Right renal pelvis (tissue), 4 donors: ENCODE results near the gene SGPL1. TPM values are rescaled to one million over a fixed set of nuclear protein-coding genes. Genes with fewer than 3 reads are reported as not detected.

Experiments used
- DNase-seq, 4 donors: peaks; one replicate each; pipeline ENCODE4 v3.0.0-alpha.2; 2013; ENCODE audit warnings: low read depth in 4 of 4, low spot score in 3 of 4, missing footprints in 1 of 4
- polyA plus RNA-seq, 4 donors: library from polyadenylated mRNA; unstranded; fragments of 120-200 nt; gene quantifications; one replicate each; pipeline ENCODE4 v1.2.1, GENCODE V29; 2013; ENCODE audit not compliant: insufficient read length in 4 of 4

SGPL1 gene
- polyA plus RNA-seq, 4 donors = 52.5 to 59.4 (median 57.2) TPM

DNA sequence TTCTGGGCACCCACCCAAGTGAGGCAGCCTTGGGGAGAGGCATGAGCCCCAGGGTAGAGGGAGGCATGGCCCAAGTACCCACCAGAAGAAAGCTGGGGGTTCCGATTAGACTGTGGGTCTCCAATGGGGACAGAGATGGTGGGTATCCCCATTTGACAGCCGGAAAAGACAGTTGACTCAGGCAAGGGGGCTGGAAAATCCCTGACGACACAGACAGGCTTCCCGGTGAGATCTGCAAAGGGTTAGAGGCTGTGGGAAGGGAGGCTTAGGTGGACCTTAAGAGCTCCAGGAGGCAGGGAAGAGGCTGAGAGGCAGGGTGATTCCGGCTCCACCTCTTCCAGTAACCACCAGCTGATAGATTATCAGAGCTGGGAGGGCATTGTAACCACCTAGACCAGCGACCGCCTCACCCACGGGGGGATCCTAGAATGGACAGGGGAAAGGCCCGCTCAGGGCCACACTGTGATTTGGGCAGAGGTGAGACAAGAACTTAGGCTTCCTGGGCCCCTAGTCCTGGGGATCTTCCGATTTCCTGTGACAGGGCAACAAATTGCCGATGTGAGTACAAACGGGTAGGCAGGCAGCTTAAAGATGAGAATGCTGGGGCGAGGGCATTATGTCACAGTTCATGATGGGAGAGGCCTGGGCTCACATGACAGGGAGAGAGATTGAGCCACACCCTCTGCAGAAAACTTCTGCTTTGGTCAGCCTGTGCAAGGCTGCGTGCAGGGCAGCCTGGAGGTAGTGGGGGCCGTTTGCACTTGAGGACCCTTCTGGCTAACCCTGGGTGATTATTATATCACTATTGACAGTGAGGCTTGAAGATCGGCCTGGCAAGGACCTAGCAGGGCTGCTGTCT is 36.0 kb upstream of the SGPL1 start:
- DNase-seq = no peak

DNA sequence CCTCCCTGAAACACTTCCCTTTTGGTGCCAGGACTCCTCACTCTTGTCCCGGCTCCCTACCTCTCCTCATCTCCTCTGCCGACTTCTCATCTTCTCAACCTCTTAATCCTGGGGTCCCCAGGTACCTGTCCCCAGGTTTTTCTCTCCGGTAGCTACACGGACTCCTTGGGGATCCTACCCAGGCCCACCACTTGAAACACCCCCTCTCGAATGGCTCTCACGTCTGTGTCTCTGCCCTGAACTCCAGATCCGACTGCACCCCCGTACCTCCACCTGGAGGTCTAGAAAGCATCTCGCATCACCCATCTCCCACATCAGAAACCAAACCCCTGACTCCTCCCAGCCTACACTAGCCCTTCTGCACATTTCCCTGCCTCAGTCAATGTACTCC is 35.4 kb upstream of the SGPL1 start:
- DNase-seq = no peak

GRCh38 chr10:70780772-70781171 is 35.0 kb upstream of the SGPL1 start:
- DNase-seq = no peak

- no peak for DNase-seq
Measured at GRCh38 chr10:70781461-70782051, 34.2 kb upstream of the SGPL1 start.

- DNase-seq = no peak
Measured at GRCh38 chr10:70782086-70782745, 33.5 kb upstream of the SGPL1 start.

DNA sequence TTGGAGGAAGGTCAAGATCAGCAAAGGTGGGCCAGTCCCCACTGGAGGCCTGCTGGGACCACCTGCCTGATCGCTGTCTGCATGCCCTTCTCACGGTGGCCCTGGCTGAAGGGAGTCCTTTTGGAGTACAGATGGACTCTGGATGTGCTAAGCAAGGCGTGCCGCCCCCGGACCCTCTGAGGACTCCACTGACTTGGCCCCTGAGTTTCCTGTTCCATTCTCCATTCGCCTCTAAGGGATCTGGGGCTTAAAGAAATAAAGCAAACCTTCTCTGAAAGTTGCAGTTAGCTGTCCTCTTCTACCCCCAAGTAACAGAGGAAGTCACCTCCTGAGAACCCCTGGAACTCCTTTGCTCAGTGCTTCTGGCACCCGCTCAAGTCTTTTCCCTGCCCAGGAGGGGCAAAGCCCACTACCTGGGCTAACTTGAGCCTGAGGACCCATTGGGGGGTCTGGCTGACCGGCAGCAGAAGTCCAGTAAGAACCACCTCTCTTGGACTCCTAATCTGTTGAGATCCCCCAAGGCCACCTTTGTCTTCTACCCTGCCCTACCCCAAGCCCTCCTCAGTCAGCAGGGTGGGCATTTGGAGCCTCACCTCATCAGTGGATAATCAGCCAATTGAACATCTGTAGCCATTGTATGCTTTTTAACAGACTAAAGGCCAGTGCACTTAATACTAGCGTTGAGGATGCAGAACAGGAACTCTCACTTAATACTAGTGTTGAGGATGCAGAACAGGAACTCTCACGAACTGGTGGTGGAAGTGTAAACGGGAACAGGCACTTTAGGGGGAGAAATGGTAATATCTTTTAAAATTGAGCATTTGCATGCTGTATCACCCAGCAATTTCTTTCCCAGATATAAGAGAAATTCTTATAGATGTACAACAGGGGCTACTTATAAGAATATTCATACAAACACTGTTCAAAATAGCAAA is 32.7 kb upstream of the SGPL1 start:
- no peak for DNase-seq

- no peak for DNase-seq
Measured at GRCh38 chr10:70784016-70784415, 31.7 kb upstream of the SGPL1 start.

DNA sequence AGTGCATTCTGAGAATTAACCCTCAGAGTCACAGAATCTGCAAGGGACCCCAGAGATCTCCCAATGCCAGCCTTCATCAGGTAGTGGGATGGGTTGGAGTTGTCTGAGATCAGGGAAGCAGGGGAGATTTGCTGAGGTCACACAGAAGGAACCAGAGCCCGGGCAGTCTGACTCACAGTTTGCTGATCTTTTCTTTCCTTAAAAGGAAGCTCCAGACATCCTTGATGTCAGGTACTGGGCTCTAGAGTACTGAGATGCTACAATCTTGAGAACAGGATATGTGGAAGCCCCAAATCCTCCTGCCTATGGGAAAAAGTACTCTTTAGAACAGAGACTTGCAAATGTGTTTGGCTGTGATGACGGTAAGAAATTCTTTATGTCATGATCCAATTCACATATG is 31.3 kb upstream of the SGPL1 start:
- no peak for DNase-seq

GRCh38 chr10:70785190-70785589 is 30.6 kb upstream of the SGPL1 start, which contains the start of gene TBATA:
TSS of gene TBATA (minus strand) at chr10:70785377. CDS start at chr10:70783379, 1,998 bp downstream.
- DNase-seq = no peak

- no peak for DNase-seq
Measured at GRCh38 chr10:70786799-70787415, 28.8 kb upstream of the SGPL1 start.

- DNase-seq = no peak
Measured at GRCh38 chr10:70791386-70792039, 24.2 kb upstream of the SGPL1 start.

GRCh38 chr10:70795613-70796012 is 20.1 kb upstream of the SGPL1 start:
- no peak for DNase-seq

- DNase-seq = no peak
Measured at GRCh38 chr10:70797840-70798239, 17.9 kb upstream of the SGPL1 start.

GRCh38 chr10:70799124-70799523 is 16.6 kb upstream of the SGPL1 start:
- DNase-seq = no peak

DNA sequence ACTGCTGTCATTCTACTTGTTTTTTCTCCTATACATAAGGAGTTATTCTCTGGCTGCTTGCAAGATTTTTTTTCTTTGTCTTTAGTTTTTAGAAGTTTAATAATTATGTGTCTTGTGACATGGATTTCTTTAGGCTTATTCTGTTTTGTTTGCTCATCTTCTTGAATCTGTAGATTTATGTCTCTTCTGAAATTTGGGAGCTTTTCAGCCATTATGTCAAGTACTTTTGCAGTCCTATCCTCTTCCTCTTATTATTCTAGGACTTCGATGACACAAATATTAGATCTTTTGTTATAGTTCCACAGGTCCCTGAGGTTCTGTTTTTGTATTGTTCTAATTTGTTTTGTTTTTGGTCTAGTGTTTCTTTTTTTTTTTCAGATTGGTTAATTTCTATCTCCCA is 13.9 kb upstream of the SGPL1 start:
- no peak for DNase-seq

DNA sequence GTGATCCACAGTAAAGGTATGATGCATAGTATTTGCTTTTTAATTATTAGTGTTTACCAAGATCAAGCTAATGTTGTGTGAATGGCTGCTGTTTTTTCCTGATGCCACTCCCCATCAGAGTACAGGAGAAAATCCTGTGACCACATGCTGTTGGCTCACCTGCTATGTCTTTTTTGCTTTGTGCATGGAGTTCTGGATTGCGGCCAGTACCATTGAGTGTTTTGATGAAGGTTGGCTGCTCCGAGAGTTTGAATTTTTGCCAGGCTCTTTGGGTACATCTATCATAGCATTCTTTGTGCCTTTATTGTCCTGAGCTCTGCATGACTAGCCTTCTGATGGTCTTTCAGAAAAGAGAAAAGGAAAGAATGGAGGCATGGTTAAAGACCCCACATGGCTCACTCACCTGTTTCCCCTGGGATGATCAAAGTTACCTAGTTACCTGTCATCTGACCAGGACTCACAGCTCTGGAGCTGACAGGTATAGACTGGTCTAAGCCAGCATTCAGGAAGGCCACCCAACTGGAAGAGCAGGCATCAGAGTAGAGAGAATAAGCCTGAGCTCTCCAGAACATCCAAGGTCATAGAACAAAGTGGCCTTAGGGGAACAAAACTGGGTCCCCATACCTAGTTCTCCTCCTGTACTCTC is 11.8 kb upstream of the SGPL1 start:
- DNase-seq = no peak

- DNase-seq = no peak
Measured at GRCh38 chr10:70804421-70804808, 11.3 kb upstream of the SGPL1 start.

- no peak for DNase-seq
Measured at GRCh38 chr10:70805619-70806215, 10.0 kb upstream of the SGPL1 start.

DNA sequence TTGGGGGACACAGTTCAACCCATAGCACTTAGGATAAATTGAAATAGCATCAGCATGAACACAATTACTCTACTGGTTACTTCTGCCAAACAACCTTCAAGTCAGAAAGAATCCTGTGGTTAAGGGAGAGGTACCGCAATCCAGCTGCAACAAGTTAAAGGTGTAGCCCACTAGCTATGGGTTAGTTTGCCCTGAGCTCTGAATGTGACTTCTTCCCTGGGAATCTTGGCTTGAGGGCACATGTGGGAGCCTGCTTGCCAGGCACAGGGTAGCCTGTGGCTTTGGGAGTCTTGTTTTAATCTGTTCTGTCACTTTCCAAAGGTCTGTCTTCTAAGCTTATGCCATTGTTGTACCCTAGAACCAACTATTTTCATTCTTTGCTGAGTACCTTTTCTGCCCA is 8.9 kb upstream of the SGPL1 start:
- DNase-seq = no peak
